CD4-positive, CD25-positive, alpha-beta regulatory T cell (primary cell): Measurements from ENCODE around the gene CHFR. TPM values are rescaled to one million over a fixed set of nuclear protein-coding genes. Genes with fewer than 3 reads are reported as not detected.
"Not testable (repeated sequence)": the region's sequence is repeated elsewhere in the genome, so short reads cannot be mapped to it uniquely, and the experiment has no call there.

ENCODE experiments used
- ATAC-seq, 2 donors: fragments of 150-1000 bp; cut with Tn5 transposase; one replicate each; pipeline ENCODE4 v1.10.0; 2021; ENCODE audit warnings: low read depth in 2 of 2, moderate number of reproducible peaks in 2 of 2, moderate library complexity in 1 of 2
- DNase-seq, 3 donors: peaks; one replicate each; pipeline versions ENCODE4 v3.0.0 to v3.0.0-alpha.2; 2012 to 2022; ENCODE audit warnings: mixed read lengths in 1 of 3
- H3K27ac ChIP-seq: one replicate; pipeline ENCODE4 v1.7.0; 2013; ENCODE audit warnings: mild to moderate bottlenecking, low read length; ENCODE audit not compliant: insufficient read depth, poor library complexity, severe bottlenecking
- H3K27me3 ChIP-seq: one replicate; pipeline ENCODE4 v1.7.0; 2013; ENCODE audit warnings: low read length; ENCODE audit not compliant: control insufficient read depth, insufficient read depth
- H3K36me3 ChIP-seq: one replicate; pipeline ENCODE4 v1.7.0; 2013; ENCODE audit warnings: mild to moderate bottlenecking, low read length, moderate library complexity; ENCODE audit not compliant: control insufficient read depth, insufficient read depth
- H3K4me1 ChIP-seq: 2 replicates; pipeline ENCODE4 v1.7.0; 2013; ENCODE audit warnings: mild to moderate bottlenecking, low read length; ENCODE audit not compliant: insufficient read depth, control insufficient read depth, poor library complexity, severe bottlenecking
- H3K4me3 ChIP-seq: one replicate; pipeline ENCODE4 v1.7.0; 2013; ENCODE audit warnings: low read depth, mild to moderate bottlenecking, low read length, moderate library complexity
- H3K9me3 ChIP-seq, 2 experiments: 1 replicate in 1 of 2; 2 replicates in 1 of 2; pipeline ENCODE4 v1.7.0; 2013; ENCODE audit warnings: low read length in 2 of 2, mild to moderate bottlenecking in 1 of 2, moderate library complexity in 1 of 2; ENCODE audit not compliant: control insufficient read depth in 2 of 2
- H3K27ac Mint-ChIP-seq, 3 donors: one replicate each; pipeline ENCODE4 v1.8.0; 2020 to 2022; ENCODE audit warnings: mild to moderate bottlenecking in 3 of 3, mixed read lengths in 3 of 3, moderate library complexity in 2 of 3
- H3K27me3 Mint-ChIP-seq: one replicate; pipeline ENCODE4 v1.8.0; 2022; ENCODE audit warnings: mild to moderate bottlenecking, mixed read lengths
- H3K36me3 Mint-ChIP-seq: one replicate; pipeline ENCODE4 v1.8.0; 2020; ENCODE audit warnings: mixed read lengths
- H3K4me1 Mint-ChIP-seq, 4 donors: one replicate each; pipeline ENCODE4 v1.8.0; 2020 to 2022; ENCODE audit warnings: mixed read lengths in 4 of 4, mild to moderate bottlenecking in 1 of 4
- H3K4me3 Mint-ChIP-seq, 4 donors: one replicate each; pipeline ENCODE4 v1.8.0; 2020 to 2022; ENCODE audit warnings: mild to moderate bottlenecking in 4 of 4, mixed read lengths in 4 of 4, moderate library complexity in 3 of 4
- H3K9me3 Mint-ChIP-seq, 7 donors: one replicate each; pipeline ENCODE4 v1.8.0; 2020 to 2022; ENCODE audit warnings: mixed read lengths in 7 of 7, mild to moderate bottlenecking in 3 of 7, moderate library complexity in 2 of 7
- polyA plus RNA-seq, 4 donors: library from polyadenylated mRNA; unstranded; fragments of 300-500 nt; fragmentation: Illumina TruSeq; gene quantifications; one replicate each; pipeline ENCODE4 v1.2.3, GENCODE V29; 2021
- total RNA-seq: library from RNA; stranded (reverse); gene quantifications from one replicate; pipeline ENCODE4 v1.2.3, GENCODE V29; 2022

The CHFR gene
- total and polyA plus RNA-seq, 5 donors from 2014 or later: 24.3 to 118 (median 42.2) TPM

DNA sequence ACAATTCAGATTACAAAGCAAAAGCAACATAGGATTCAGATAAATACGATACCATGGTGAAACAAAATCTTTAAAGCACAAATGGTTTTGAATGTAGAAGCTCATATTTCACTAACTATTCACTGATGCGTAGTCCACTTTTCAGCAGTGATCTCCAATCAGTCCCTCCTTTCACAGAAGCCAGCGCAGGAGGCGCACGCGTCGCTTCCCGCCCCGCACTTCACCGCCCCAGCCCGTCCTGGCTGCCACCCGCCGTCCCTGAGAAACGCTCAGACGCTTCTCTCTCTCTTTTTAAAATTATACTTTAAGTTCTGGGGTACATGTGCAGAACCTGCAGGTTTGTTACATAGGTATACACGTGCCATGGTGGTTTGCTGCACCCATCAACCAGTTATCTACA, 19.8 kb upstream of the CHFR start:
- H3K27ac Mint-ChIP-seq: peak overlapping the region in 1 of 3 donors; percentile 20
- no peak for DNase-seq

DNA sequence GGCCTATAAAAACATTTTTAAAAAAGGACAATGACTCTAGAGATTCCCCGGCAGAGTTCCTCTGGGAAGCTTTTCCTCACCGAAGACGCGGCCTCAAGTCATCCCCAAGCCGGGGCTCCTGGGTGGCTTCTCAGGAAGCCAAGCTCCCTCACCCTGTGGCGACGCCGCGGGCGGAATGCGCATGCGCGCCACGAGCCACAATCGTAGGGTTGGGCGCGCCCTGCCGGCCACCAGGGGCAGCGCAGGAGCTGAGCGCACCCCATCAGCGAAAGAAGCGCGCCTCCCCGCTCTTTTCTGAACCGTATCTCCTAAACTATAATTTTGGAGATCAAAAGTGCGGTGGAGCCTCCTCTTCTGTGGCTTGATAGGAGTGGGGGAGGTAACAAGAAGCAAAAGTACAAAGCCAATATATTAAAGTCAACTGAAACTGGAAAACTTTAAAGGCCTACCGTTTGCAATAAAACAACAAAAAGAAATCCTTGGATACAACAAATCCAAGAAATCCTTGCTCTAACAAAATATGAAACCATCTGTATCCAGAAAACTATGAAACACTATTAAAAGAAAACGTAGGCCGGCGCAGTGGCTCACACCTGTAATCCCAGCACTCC, 17.4 kb upstream of the CHFR start:
- H3K4me3 Mint-ChIP-seq: peak overlapping the region; percentile 26 to 68 (median 56)
- DNase-seq: peak; percentile 72 to 87 (median 78)
- H3K27ac ChIP-seq: no peak overlapping the region
- H3K9me3 Mint-ChIP-seq: peaks cover 0 to 3% (median 0%) of the 10 kb centered on the region in 7 donors
- peaks cover 3 to 24% (median 10%) of the 10 kb centered on the region in 4 donors for H3K4me1 Mint-ChIP-seq
- H3K36me3 ChIP-seq: no peaks in the 10 kb centered on the region
- peak; percentile 21 to 30 for ATAC-seq
- no peak overlapping the region for H3K4me3 ChIP-seq
- H3K27me3 ChIP-seq: peaks cover 5% of the 10 kb centered on the region
- no peaks in the 10 kb centered on the region for H3K9me3 ChIP-seq
- H3K27me3 Mint-ChIP-seq: peaks cover 27% of the 10 kb centered on the region
- H3K27ac Mint-ChIP-seq: peak overlapping the region in 1 of 3 donors; percentile 52
- no peaks in the 10 kb centered on the region for H3K36me3 Mint-ChIP-seq
- peaks cover 13% of the 10 kb centered on the region for H3K4me1 ChIP-seq

More for the DNA sequence above, 19.8 kb upstream of the CHFR start:
- H3K36me3 Mint-ChIP-seq: peaks cover 3% of the 10 kb centered on the region
- no peaks in the 10 kb centered on the region for H3K36me3 ChIP-seq
- peaks cover 6 to 27% (median 15%) of the 10 kb centered on the region in 4 donors for H3K4me1 Mint-ChIP-seq
- H3K4me3 ChIP-seq: no peak overlapping the region
- H3K27ac ChIP-seq: no peak overlapping the region
- H3K9me3 Mint-ChIP-seq: peaks cover 0 to 12% (median 3%) of the 10 kb centered on the region in 7 donors
- peaks cover 13% of the 10 kb centered on the region for H3K4me1 ChIP-seq
- H3K27me3 Mint-ChIP-seq: peaks cover 27% of the 10 kb centered on the region
- ATAC-seq: no peak
- peak overlapping the region; percentile 73 to 81 (median 74) for H3K4me3 Mint-ChIP-seq
- H3K27me3 ChIP-seq: peaks cover 5% of the 10 kb centered on the region
- peaks cover 7 to 17% of the 10 kb centered on the region in 2 experiments for H3K9me3 ChIP-seq

DNA sequence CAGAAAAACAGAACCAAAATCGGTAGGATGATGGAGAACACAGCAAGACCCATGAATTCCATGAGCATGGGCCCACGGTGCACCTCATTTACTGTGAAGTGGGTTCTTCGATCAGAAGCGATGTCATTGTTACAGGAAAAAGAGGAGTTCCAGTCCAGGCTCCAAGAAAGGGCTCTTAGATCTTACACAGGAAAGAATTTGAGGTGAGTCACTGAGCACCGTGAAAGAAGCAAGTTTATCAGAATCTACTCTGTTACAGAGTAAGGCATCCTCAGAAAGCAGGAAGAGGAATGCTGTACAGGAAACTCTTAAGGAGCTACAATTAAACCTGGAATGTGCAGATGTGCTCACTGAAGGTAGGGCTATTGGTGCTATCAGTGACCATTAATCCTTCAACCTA, 11.6 kb upstream of the CHFR start:
- peak overlapping the region in 1 of 4 donors; percentile 38 for H3K4me3 Mint-ChIP-seq
- Histone ChIP-seq H3K9me3 (no peaks in the 10 kb centered on the region), H3K4me1 (no peaks in the 10 kb centered on the region), H3K4me3 (no peak overlapping the region), H3K27ac (no peak overlapping the region), H3K36me3 (no peaks in the 10 kb centered on the region), H3K27me3 (no peaks in the 10 kb centered on the region)
- DNase-seq (no peak), ATAC-seq (no peak)
- H3K9me3 Mint-ChIP-seq: no peaks in the 10 kb centered on the region
- H3K27me3 Mint-ChIP-seq: no peaks in the 10 kb centered on the region
- no peak overlapping the region for H3K27ac Mint-ChIP-seq
- H3K4me1 Mint-ChIP-seq: peaks cover 0 to 6% (median 0%) of the 10 kb centered on the region in 4 donors
- H3K36me3 Mint-ChIP-seq: peaks cover 4% of the 10 kb centered on the region

DNA sequence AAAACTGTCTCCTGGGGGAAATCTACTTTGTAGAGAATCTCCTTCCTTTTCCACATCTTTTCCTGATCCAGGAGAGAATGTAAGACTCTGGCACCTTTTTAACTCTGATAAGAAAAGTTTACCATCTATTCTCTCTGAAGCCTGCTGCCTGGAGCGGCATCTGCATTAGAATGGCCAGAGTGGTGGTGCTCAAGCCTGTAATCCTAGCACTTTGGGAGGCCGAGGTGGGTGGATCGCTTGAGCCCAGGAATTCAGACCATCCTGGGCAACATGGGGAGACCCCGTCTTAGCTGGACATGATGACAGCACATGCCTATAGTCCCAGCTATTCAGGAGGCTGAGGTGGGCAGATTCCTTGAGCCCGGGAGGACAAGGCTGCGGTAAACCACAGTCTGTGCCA, 1.4 kb upstream of the CHFR start:
- DNase-seq (no peak), ATAC-seq (no peak)
- Histone ChIP-seq H3K27me3 (no peaks in the 10 kb centered on the region), H3K9me3 (peaks cover 3 to 12% of the 10 kb centered on the region in 2 experiments), H3K36me3 (peaks cover under 1% of the 10 kb centered on the region), H3K4me1 (peaks cover 14% of the 10 kb centered on the region), H3K4me3 (peak overlapping the region; percentile 91), H3K27ac (peak overlapping the region; percentile 97)
- Mint-ChIP-seq H3K27ac (peak overlapping the region; percentile 100), H3K4me1 (peaks cover 11 to 37% (median 24%) of the 10 kb centered on the region in 4 donors), H3K4me3 (peak overlapping the region; percentile 50 to 100 (median 87)), H3K36me3 (peaks cover 7% of the 10 kb centered on the region), H3K9me3 (peaks cover 0 to 7% (median 2%) of the 10 kb centered on the region in 7 donors), H3K27me3 (peaks cover 4% of the 10 kb centered on the region)

DNA sequence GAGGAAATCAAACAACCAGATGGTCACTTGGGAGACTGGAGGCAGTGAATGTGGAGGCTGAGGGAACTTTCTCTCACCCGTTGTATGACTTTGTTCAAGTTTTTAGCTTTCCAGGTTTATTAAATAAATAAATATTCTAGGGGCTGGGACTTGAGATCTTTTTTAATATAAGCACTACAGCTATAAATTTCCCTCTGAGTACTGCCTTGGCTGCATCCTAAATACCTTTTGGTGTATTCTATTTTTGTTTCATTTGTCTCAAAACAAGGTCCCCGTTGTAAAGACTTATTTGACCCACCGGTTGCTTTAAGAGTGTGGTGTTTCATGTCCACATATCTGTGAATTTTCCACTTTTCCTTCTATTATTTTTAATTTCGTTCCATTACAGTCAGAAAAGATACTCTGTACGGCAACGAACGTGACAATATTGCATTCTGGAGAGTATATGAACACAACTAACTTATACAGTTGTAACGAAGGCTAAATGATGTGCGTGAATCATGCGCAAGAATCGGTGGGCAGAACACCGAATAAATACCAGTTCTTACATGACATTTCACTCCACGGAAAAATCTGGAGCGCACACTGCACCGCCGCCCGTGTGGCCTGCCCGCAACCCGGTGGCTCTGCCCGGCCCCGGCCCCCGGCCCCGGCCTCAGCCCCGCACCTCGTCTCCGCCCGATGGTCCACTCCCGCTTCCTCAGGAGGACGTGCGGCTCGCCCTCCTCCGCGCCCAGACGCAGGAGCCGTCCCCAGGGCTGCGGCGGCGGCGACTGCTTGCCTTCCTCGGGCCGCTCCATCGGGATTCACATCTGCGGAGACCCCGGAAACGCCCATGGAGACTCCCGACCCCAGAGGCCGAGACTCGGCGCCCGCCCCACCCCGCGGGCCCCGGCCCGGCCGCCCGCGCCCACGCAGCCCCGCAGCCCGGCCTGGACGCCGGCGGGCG, 602 bp downstream of the CHFR start:
- H3K36me3 ChIP-seq: peaks cover 14% of the 10 kb centered on the region
- H3K27ac ChIP-seq: peak overlapping the region; percentile 97
- peak overlapping the region; percentile 81 for H3K4me3 ChIP-seq
- Mint-ChIP-seq H3K9me3 (peaks cover 0 to 7% (median 2%) of the 10 kb centered on the region in 7 donors), H3K4me3 (peak overlapping the region; percentile 84 to 100 (median 94)), H3K27me3 (peaks cover 4% of the 10 kb centered on the region), H3K36me3 (peaks cover 15% of the 10 kb centered on the region), H3K4me1 (peaks cover 21 to 53% (median 34%) of the 10 kb centered on the region in 4 donors), H3K27ac (peak overlapping the region; percentile 93 to 100 (median 100))
- ATAC-seq: no peak
- no peaks in the 10 kb centered on the region for H3K27me3 ChIP-seq
- peaks cover 14% of the 10 kb centered on the region for H3K4me1 ChIP-seq
- peak in 1 of 3 donors; percentile 28 for DNase-seq
- H3K9me3 ChIP-seq: peaks cover 3 to 12% of the 10 kb centered on the region in 2 experiments

DNA sequence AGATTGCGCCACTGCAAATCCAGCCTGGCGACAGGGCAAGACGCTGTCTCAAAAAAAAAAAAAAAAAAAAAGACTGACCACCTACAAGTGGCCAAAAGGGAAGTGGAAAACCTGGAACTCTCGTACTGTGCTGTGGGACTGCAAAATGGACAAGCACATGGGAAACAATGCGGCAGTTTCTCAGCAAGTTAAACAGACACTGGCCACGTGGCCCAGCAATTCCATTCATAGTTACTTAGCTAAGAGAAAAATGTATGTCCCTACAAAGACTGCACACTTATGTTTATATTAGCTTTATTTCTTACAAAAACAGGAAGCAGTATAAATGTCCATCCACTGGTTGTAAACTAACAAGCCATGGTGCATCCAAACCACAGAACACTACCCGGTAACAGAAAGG, 5.6 kb downstream of the CHFR start:
- no peak overlapping the region for H3K27ac Mint-ChIP-seq

DNA sequence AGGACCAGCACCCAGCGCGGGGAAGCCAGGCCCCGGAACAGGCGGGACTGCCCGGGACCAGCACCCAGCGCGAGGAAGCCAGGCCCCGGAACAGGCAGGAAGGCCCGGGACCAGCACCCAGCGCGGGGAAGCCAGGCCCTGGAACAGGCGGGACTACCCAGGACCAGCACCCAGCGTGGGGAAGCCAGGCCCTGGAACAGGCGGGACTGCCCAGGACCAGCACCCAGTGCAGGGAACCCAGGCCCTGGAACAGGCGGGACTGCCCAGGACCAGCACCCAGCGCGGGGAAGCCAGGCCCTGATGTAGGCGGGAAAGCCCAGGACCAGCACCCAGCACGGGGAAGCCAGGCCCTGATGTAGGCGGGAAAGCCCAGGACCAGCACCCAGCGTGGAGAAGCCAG, 12.8 kb downstream of the CHFR start:
- not testable (repeated sequence) for H3K4me3 Mint-ChIP-seq, H3K4me3 ChIP-seq, H3K27ac Mint-ChIP-seq, H3K9me3 ChIP-seq, H3K4me1 ChIP-seq, H3K27ac ChIP-seq, DNase-seq, H3K27me3 Mint-ChIP-seq, H3K27me3 ChIP-seq, ATAC-seq, H3K9me3 Mint-ChIP-seq
- peaks cover 69% of the 10 kb centered on the region for H3K36me3 ChIP-seq
- Mint-ChIP-seq H3K36me3 (peaks cover 18% of the 10 kb centered on the region), H3K4me1 (peaks cover 0 to 20% (median 4%) of the 10 kb centered on the region in 4 donors)

More for the DNA sequence above, 5.6 kb downstream of the CHFR start:
- peaks cover 31% of the 10 kb centered on the region for H3K36me3 ChIP-seq
- no peaks in the 10 kb centered on the region for H3K27me3 ChIP-seq
- H3K27ac ChIP-seq: no peak overlapping the region
- no peaks in the 10 kb centered on the region for H3K27me3 Mint-ChIP-seq
- ATAC-seq (no peak), DNase-seq (no peak)
- H3K4me1 ChIP-seq: peaks cover 3% of the 10 kb centered on the region
- H3K4me3 ChIP-seq: no peak overlapping the region
- H3K9me3 ChIP-seq: peaks cover 3 to 12% of the 10 kb centered on the region in 2 experiments
- peak overlapping the region in 2 of 4 donors; percentile 55 to 80 for H3K4me3 Mint-ChIP-seq
- peaks cover 11 to 43% (median 31%) of the 10 kb centered on the region in 4 donors for H3K4me1 Mint-ChIP-seq
- H3K36me3 Mint-ChIP-seq: peaks cover 21% of the 10 kb centered on the region
- peaks cover 0 to 5% (median 1%) of the 10 kb centered on the region in 7 donors for H3K9me3 Mint-ChIP-seq
